H9 (cell line): ENCODE results near the gene SH3RF3. TPM values are rescaled to one million over a fixed set of nuclear protein-coding genes. Genes with fewer than 3 reads are reported as not detected.

Source experiments
- DNase-seq: peaks from one replicate; pipeline ENCODE4 v3.0.0-alpha.2; 2017
- H2AFZ ChIP-seq: one replicate; pipeline ENCODE4 v1.6.1; 2013; ENCODE audit warnings: mild to moderate bottlenecking, low read length, control low read depth, moderate library complexity
- H2AK5ac ChIP-seq: 2 replicates; pipeline ENCODE4 v1.6.1; 2013; ENCODE audit warnings: low read length, control low read depth, mixed read lengths; ENCODE audit not compliant: insufficient read length
- H2BK120ac ChIP-seq: one replicate; pipeline ENCODE4 v1.6.1; 2013; ENCODE audit warnings: low read depth, mild to moderate bottlenecking, low read length, control low read depth, inconsistent platforms; ENCODE audit not compliant: poor library complexity, severe bottlenecking
- H2BK12ac ChIP-seq: 2 replicates; pipeline ENCODE4 v1.6.1; 2013; ENCODE audit warnings: low read length, control low read depth, mixed read lengths, low read depth; ENCODE audit not compliant: insufficient read length
- H2BK15ac ChIP-seq: 2 replicates; pipeline ENCODE4 v1.6.1; 2013; ENCODE audit warnings: low read depth, low read length, control low read depth
- H2BK20ac ChIP-seq: one replicate; pipeline ENCODE4 v1.6.1; 2013; ENCODE audit warnings: low read depth, mild to moderate bottlenecking, low read length, control low read depth, inconsistent platforms; ENCODE audit not compliant: poor library complexity, severe bottlenecking
- H2BK5ac ChIP-seq: 2 replicates; pipeline ENCODE4 v1.6.1; 2013; ENCODE audit warnings: low read length, control low read depth, mixed read lengths; ENCODE audit not compliant: insufficient read length
- H3K14ac ChIP-seq: 2 replicates; pipeline ENCODE4 v1.6.1; 2013; ENCODE audit warnings: low read length, control low read depth; ENCODE audit not compliant: insufficient read depth
- H3K18ac ChIP-seq: 2 replicates; pipeline ENCODE4 v1.6.1; 2013; ENCODE audit warnings: low read depth, mild to moderate bottlenecking, mixed read lengths, low read length, control low read depth; ENCODE audit not compliant: insufficient read length
- H3K23ac ChIP-seq: 2 replicates; pipeline ENCODE4 v1.6.1; 2013; ENCODE audit warnings: low read length, control low read depth, mixed read lengths, low read depth; ENCODE audit not compliant: insufficient read length
- H3K23me2 ChIP-seq: 2 replicates; pipeline ENCODE4 v1.6.1; 2013; ENCODE audit warnings: low read depth, mild to moderate bottlenecking, mixed read lengths, low read length, control low read depth; ENCODE audit not compliant: insufficient read length, poor library complexity, severe bottlenecking
- H3K27ac ChIP-seq: 2 replicates; pipeline ENCODE4 v1.5.1; 2013; ENCODE audit warnings: low read length, control low read depth, mixed read lengths, low read depth; ENCODE audit not compliant: insufficient read length
- H3K27me3 ChIP-seq: 2 replicates; pipeline ENCODE4 v1.6.1; 2013; ENCODE audit warnings: low read length, control low read depth, inconsistent platforms; ENCODE audit not compliant: insufficient read depth
- H3K4ac ChIP-seq: 2 replicates; pipeline ENCODE4 v1.6.1; 2013; ENCODE audit warnings: low read depth, mild to moderate bottlenecking, control low read depth, inconsistent platforms, low read length, moderate library complexity
- H3K4me1 ChIP-seq: 2 replicates; pipeline ENCODE4 v1.6.1; 2013; ENCODE audit warnings: low read length, control low read depth, inconsistent platforms; ENCODE audit not compliant: insufficient read depth
- H3K4me2 ChIP-seq: 2 replicates; pipeline ENCODE4 v1.6.1; 2013; ENCODE audit warnings: low read length, control low read depth, mixed read lengths; ENCODE audit not compliant: insufficient read length, insufficient read depth
- H3K56ac ChIP-seq: 2 replicates; pipeline ENCODE4 v1.6.1; 2013; ENCODE audit warnings: low read depth, mild to moderate bottlenecking, mixed read lengths, low read length, control low read depth; ENCODE audit not compliant: insufficient read length
- H3K79me1 ChIP-seq: 2 replicates; pipeline ENCODE4 v1.6.1; 2013; ENCODE audit warnings: low read depth, mild to moderate bottlenecking, moderate library complexity, low read length, control low read depth, inconsistent platforms; ENCODE audit not compliant: insufficient read depth, poor library complexity, severe bottlenecking
- H3K79me2 ChIP-seq: 2 replicates; pipeline ENCODE4 v1.6.1; 2013; ENCODE audit warnings: low read length, control low read depth, inconsistent platforms; ENCODE audit not compliant: insufficient read depth
- H3K9ac ChIP-seq: 2 replicates; pipeline ENCODE4 v1.6.1; 2013; ENCODE audit warnings: low read length, control low read depth, mixed read lengths; ENCODE audit not compliant: insufficient read length; ENCODE audit errors: extremely low read depth
- H3K9me3 ChIP-seq: one replicate; pipeline ENCODE4 v1.6.1; 2013; ENCODE audit warnings: low read depth, low read length, inconsistent platforms; ENCODE audit not compliant: control insufficient read depth
- H3T11ph ChIP-seq: one replicate; pipeline ENCODE4 v1.6.1; 2013; ENCODE audit warnings: mild to moderate bottlenecking, low read length, control low read depth, inconsistent platforms
- H4K20me1 ChIP-seq: one replicate; pipeline ENCODE4 v1.6.1; 2013; ENCODE audit not compliant: control insufficient read depth, insufficient read length, insufficient read depth
- H4K5ac ChIP-seq: 2 replicates; pipeline ENCODE4 v1.6.1; 2013; ENCODE audit warnings: low read depth, mild to moderate bottlenecking, mixed read lengths, low read length, control low read depth; ENCODE audit not compliant: insufficient read length
- H4K8ac ChIP-seq: replicated peaks from 2 replicates; pipeline ENCODE4 v1.6.1; 2013; ENCODE audit warnings: low read length, control low read depth, mixed read lengths, low read depth; ENCODE audit not compliant: insufficient read length
- H4K91ac ChIP-seq: 2 replicates; pipeline ENCODE4 v1.6.1; 2013; ENCODE audit warnings: low read depth, mild to moderate bottlenecking, moderate library complexity, mixed read lengths, low read length, control low read depth; ENCODE audit not compliant: insufficient read length
- H3K27ac Mint-ChIP-seq, 3 experiments: 2 replicates in 2 of 3; 3 replicates in 1 of 3; pipeline ENCODE4 v1.8.0; 2020 to 2021; ENCODE audit warnings: mixed read lengths in 3 of 3, mild to moderate bottlenecking in 1 of 3, moderate library complexity in 1 of 3
- H3K27me3 Mint-ChIP-seq: 2 replicates; pipeline ENCODE4 v1.8.0; 2021; ENCODE audit warnings: low read depth, mild to moderate bottlenecking, moderate library complexity, mixed read lengths
- H3K36me3 Mint-ChIP-seq, 3 experiments: 2 replicates in 2 of 3; 3 replicates in 1 of 3; pipeline ENCODE4 v1.8.0; 2020 to 2021; ENCODE audit warnings: low read depth in 3 of 3, mixed read lengths in 3 of 3; ENCODE audit not compliant: insufficient read depth in 1 of 3
- H3K4me1 Mint-ChIP-seq, 2 experiments: 2 replicates each; pipeline ENCODE4 v1.8.0; 2020; ENCODE audit warnings: mixed read lengths in 2 of 2
- H3K4me3 Mint-ChIP-seq, 2 experiments: 2 replicates in 1 of 2; 3 replicates in 1 of 2; pipeline ENCODE4 v1.8.0; 2020 to 2021; ENCODE audit warnings: mild to moderate bottlenecking in 2 of 2, mixed read lengths in 2 of 2, moderate library complexity in 1 of 2
- H3K9me3 Mint-ChIP-seq, 2 experiments: 2 replicates in 1 of 2; 3 replicates in 1 of 2; pipeline ENCODE4 v1.8.0; 2020; ENCODE audit warnings: mild to moderate bottlenecking in 2 of 2, mixed read lengths in 2 of 2, moderate library complexity in 1 of 2
- CTCF ChIP-seq: fragments of 200-600 bp; sonication (generic); conservative IDR thresholded peaks from 3 replicates; pipeline ENCODE4 v1.8.0; 2021; ENCODE audit warnings: antibody characterized with exemption, mild to moderate bottlenecking
- WGBS: extraction: QIAGEN DNeasy Blood & Tissue Kit; methylation state at CpG from one replicate; pipeline ENCODE4 v1.1.7; 2013; ENCODE audit warnings: missing lambda C conversion rate, low lambda C conversion rate, mixed read lengths; ENCODE audit not compliant: insufficient read length; ENCODE audit errors: extremely low coverage; 5-methylcytosine and 5-hydroxymethylcytosine counted together
- total RNA-seq: library from RNA; stranded (reverse); gene quantifications from 2 replicates; pipeline ENCODE4 v1.2.1, GENCODE V29; 2021

Gene SH3RF3
- total RNA-seq, 1 experiment from 2014 or later: 0.46 TPM

- no peaks in the 10 kb centered on the region for H3K23me2 ChIP-seq
- no peaks in the 10 kb centered on the region for H3K79me1 ChIP-seq
- H3T11ph ChIP-seq: no peak overlapping the region
- H2BK12ac ChIP-seq: no peak overlapping the region
- no peak overlapping the region for H3K4ac ChIP-seq
- Mint-ChIP-seq H3K27ac (no peak overlapping the region), H3K4me3 (no peak overlapping the region), H3K9me3 (no peaks in the 10 kb centered on the region), H3K36me3 (no peaks in the 10 kb centered on the region), H3K27me3 (peaks cover 7% of the 10 kb centered on the region), H3K4me1 (peaks cover 0 to 15% of the 10 kb centered on the region in 2 experiments)
- no peak overlapping the region for H2BK5ac ChIP-seq
- no peak for DNase-seq
- H3K27me3 ChIP-seq: no peaks in the 10 kb centered on the region
- no peak overlapping the region for H3K4me2 ChIP-seq
- H3K56ac ChIP-seq: no peak overlapping the region
- no peak overlapping the region for H4K8ac ChIP-seq
- no peak overlapping the region for H3K9ac ChIP-seq
- no CpG with 5 or more reads among the region's 9 CpGs for WGBS
- H4K91ac ChIP-seq: no peak overlapping the region
- no peak overlapping the region for H3K18ac ChIP-seq
- no peaks in the 10 kb centered on the region for H3K79me2 ChIP-seq
- no peak overlapping the region for H2AK5ac ChIP-seq
- no peaks in the 10 kb centered on the region for H4K20me1 ChIP-seq
- H3K23ac ChIP-seq: no peak overlapping the region
- H2BK120ac ChIP-seq: no peak overlapping the region
- H4K5ac ChIP-seq: no peak overlapping the region
- no peak overlapping the region for H3K27ac ChIP-seq
- H2BK15ac ChIP-seq: no peak overlapping the region
- H3K14ac ChIP-seq: no peak overlapping the region
- no peak for TF ChIP-seq CTCF
- no peaks in the 10 kb centered on the region for H3K4me1 ChIP-seq
- no peak overlapping the region for H2AFZ ChIP-seq
- no peak overlapping the region for H2BK20ac ChIP-seq
- H3K9me3 ChIP-seq: no peaks in the 10 kb centered on the region
Observed at GRCh38 chr2:109397893-109398292, 268.9 kb downstream of the SH3RF3 start.
